Activated CD4-positive, CD25-positive, alpha-beta regulatory T cell treated with anti-CD3 and anti-CD28 coated beads, Interleukin-2, amount 50 U/mL, for 72 hours (primary cell): ENCODE data around the gene USP15.

Source experiments
- DNase-seq: peaks from one replicate; pipeline ENCODE4 v3.0.0; 2021

Gene USP15

GRCh38 chr12:62258941-62259630 is 1.1 kb upstream of the USP15 start:
- no peak for DNase-seq

GRCh38 chr12:62259631-62259992 is 592 bp upstream of the USP15 start:
- DNase-seq = no peak

GRCh38 chr12:62260733-62261683 is 804 bp downstream of the USP15 start:
- no peak for DNase-seq

- DNase-seq = no peak
These were observed 1.8 kb downstream of the USP15 start for GRCh38 chr12:62261876-62262517.

GRCh38 chr12:62263232-62263631 is 3.0 kb downstream of the USP15 start:
- DNase-seq = no peak

- no peak for DNase-seq
These were observed 3.8 kb downstream of the USP15 start for GRCh38 chr12:62263966-62264365.

GRCh38 chr12:62264706-62265105 is 4.5 kb downstream of the USP15 start:
- no peak for DNase-seq

GRCh38 chr12:62265511-62265910 is 5.3 kb downstream of the USP15 start:
- DNase-seq = no peak

GRCh38 chr12:62267026-62267425 is 6.8 kb downstream of the USP15 start:
- DNase-seq = no peak

- DNase-seq = no peak
These were observed 7.3 kb downstream of the USP15 start for GRCh38 chr12:62267480-62267879.

- no peak for DNase-seq
These were observed 8.8 kb downstream of the USP15 start for GRCh38 chr12:62268956-62269355.

- DNase-seq = no peak
These were observed 9.4 kb downstream of the USP15 start for GRCh38 chr12:62269464-62270228.

- DNase-seq = no peak
These were observed 10.2 kb downstream of the USP15 start for GRCh38 chr12:62270384-62270783.

GRCh38 chr12:62270872-62271271 is 10.7 kb downstream of the USP15 start:
- DNase-seq = no peak

- no peak for DNase-seq
These were observed 12.8 kb downstream of the USP15 start for GRCh38 chr12:62272936-62273552.

GRCh38 chr12:62273724-62274380 is 13.6 kb downstream of the USP15 start:
- no peak for DNase-seq

GRCh38 chr12:62278022-62278421 is 17.8 kb downstream of the USP15 start:
- no peak for DNase-seq

GRCh38 chr12:62279058-62279457 is 18.9 kb downstream of the USP15 start:
- no peak for DNase-seq

- no peak for DNase-seq
These were observed 19.8 kb downstream of the USP15 start for GRCh38 chr12:62279961-62280360.

GRCh38 chr12:62282057-62282774 is 22.0 kb downstream of the USP15 start:
- DNase-seq = no peak

- no peak for DNase-seq
These were observed 24.5 kb downstream of the USP15 start for GRCh38 chr12:62284749-62285148.
